H9 (cell line): ENCODE results near the gene EEF1E1. TPM values are rescaled to one million over a fixed set of nuclear protein-coding genes. Genes with fewer than 3 reads are reported as not detected.

Experiments used
- DNase-seq: peaks from one replicate; pipeline ENCODE4 v3.0.0-alpha.2; 2017
- H2AFZ ChIP-seq: one replicate; pipeline ENCODE4 v1.6.1; 2013; ENCODE audit warnings: mild to moderate bottlenecking, low read length, control low read depth, moderate library complexity
- H2AK5ac ChIP-seq: 2 replicates; pipeline ENCODE4 v1.6.1; 2013; ENCODE audit warnings: low read length, control low read depth, mixed read lengths; ENCODE audit not compliant: insufficient read length
- H2BK120ac ChIP-seq: one replicate; pipeline ENCODE4 v1.6.1; 2013; ENCODE audit warnings: low read depth, mild to moderate bottlenecking, low read length, control low read depth, inconsistent platforms; ENCODE audit not compliant: poor library complexity, severe bottlenecking
- H2BK12ac ChIP-seq: 2 replicates; pipeline ENCODE4 v1.6.1; 2013; ENCODE audit warnings: low read length, control low read depth, mixed read lengths, low read depth; ENCODE audit not compliant: insufficient read length
- H2BK15ac ChIP-seq: 2 replicates; pipeline ENCODE4 v1.6.1; 2013; ENCODE audit warnings: low read depth, low read length, control low read depth
- H2BK20ac ChIP-seq: one replicate; pipeline ENCODE4 v1.6.1; 2013; ENCODE audit warnings: low read depth, mild to moderate bottlenecking, low read length, control low read depth, inconsistent platforms; ENCODE audit not compliant: poor library complexity, severe bottlenecking
- H2BK5ac ChIP-seq: 2 replicates; pipeline ENCODE4 v1.6.1; 2013; ENCODE audit warnings: low read length, control low read depth, mixed read lengths; ENCODE audit not compliant: insufficient read length
- H3K14ac ChIP-seq: 2 replicates; pipeline ENCODE4 v1.6.1; 2013; ENCODE audit warnings: low read length, control low read depth; ENCODE audit not compliant: insufficient read depth
- H3K18ac ChIP-seq: 2 replicates; pipeline ENCODE4 v1.6.1; 2013; ENCODE audit warnings: low read depth, mild to moderate bottlenecking, mixed read lengths, low read length, control low read depth; ENCODE audit not compliant: insufficient read length
- H3K23ac ChIP-seq: 2 replicates; pipeline ENCODE4 v1.6.1; 2013; ENCODE audit warnings: low read length, control low read depth, mixed read lengths, low read depth; ENCODE audit not compliant: insufficient read length
- H3K23me2 ChIP-seq: 2 replicates; pipeline ENCODE4 v1.6.1; 2013; ENCODE audit warnings: low read depth, mild to moderate bottlenecking, mixed read lengths, low read length, control low read depth; ENCODE audit not compliant: insufficient read length, poor library complexity, severe bottlenecking
- H3K27ac ChIP-seq: 2 replicates; pipeline ENCODE4 v1.5.1; 2013; ENCODE audit warnings: low read length, control low read depth, mixed read lengths, low read depth; ENCODE audit not compliant: insufficient read length
- H3K27me3 ChIP-seq: 2 replicates; pipeline ENCODE4 v1.6.1; 2013; ENCODE audit warnings: low read length, control low read depth, inconsistent platforms; ENCODE audit not compliant: insufficient read depth
- H3K4ac ChIP-seq: 2 replicates; pipeline ENCODE4 v1.6.1; 2013; ENCODE audit warnings: low read depth, mild to moderate bottlenecking, control low read depth, inconsistent platforms, low read length, moderate library complexity
- H3K4me1 ChIP-seq: 2 replicates; pipeline ENCODE4 v1.6.1; 2013; ENCODE audit warnings: low read length, control low read depth, inconsistent platforms; ENCODE audit not compliant: insufficient read depth
- H3K4me2 ChIP-seq: 2 replicates; pipeline ENCODE4 v1.6.1; 2013; ENCODE audit warnings: low read length, control low read depth, mixed read lengths; ENCODE audit not compliant: insufficient read length, insufficient read depth
- H3K56ac ChIP-seq: 2 replicates; pipeline ENCODE4 v1.6.1; 2013; ENCODE audit warnings: low read depth, mild to moderate bottlenecking, mixed read lengths, low read length, control low read depth; ENCODE audit not compliant: insufficient read length
- H3K79me1 ChIP-seq: 2 replicates; pipeline ENCODE4 v1.6.1; 2013; ENCODE audit warnings: low read depth, mild to moderate bottlenecking, moderate library complexity, low read length, control low read depth, inconsistent platforms; ENCODE audit not compliant: insufficient read depth, poor library complexity, severe bottlenecking
- H3K79me2 ChIP-seq: 2 replicates; pipeline ENCODE4 v1.6.1; 2013; ENCODE audit warnings: low read length, control low read depth, inconsistent platforms; ENCODE audit not compliant: insufficient read depth
- H3K9ac ChIP-seq: 2 replicates; pipeline ENCODE4 v1.6.1; 2013; ENCODE audit warnings: low read length, control low read depth, mixed read lengths; ENCODE audit not compliant: insufficient read length; ENCODE audit errors: extremely low read depth
- H3K9me3 ChIP-seq: one replicate; pipeline ENCODE4 v1.6.1; 2013; ENCODE audit warnings: low read depth, low read length, inconsistent platforms; ENCODE audit not compliant: control insufficient read depth
- H3T11ph ChIP-seq: one replicate; pipeline ENCODE4 v1.6.1; 2013; ENCODE audit warnings: mild to moderate bottlenecking, low read length, control low read depth, inconsistent platforms
- H4K20me1 ChIP-seq: one replicate; pipeline ENCODE4 v1.6.1; 2013; ENCODE audit not compliant: control insufficient read depth, insufficient read length, insufficient read depth
- H4K5ac ChIP-seq: 2 replicates; pipeline ENCODE4 v1.6.1; 2013; ENCODE audit warnings: low read depth, mild to moderate bottlenecking, mixed read lengths, low read length, control low read depth; ENCODE audit not compliant: insufficient read length
- H4K8ac ChIP-seq: replicated peaks from 2 replicates; pipeline ENCODE4 v1.6.1; 2013; ENCODE audit warnings: low read length, control low read depth, mixed read lengths, low read depth; ENCODE audit not compliant: insufficient read length
- H4K91ac ChIP-seq: 2 replicates; pipeline ENCODE4 v1.6.1; 2013; ENCODE audit warnings: low read depth, mild to moderate bottlenecking, moderate library complexity, mixed read lengths, low read length, control low read depth; ENCODE audit not compliant: insufficient read length
- H3K27ac Mint-ChIP-seq, 3 experiments: 2 replicates in 2 of 3; 3 replicates in 1 of 3; pipeline ENCODE4 v1.8.0; 2020 to 2021; ENCODE audit warnings: mixed read lengths in 3 of 3, mild to moderate bottlenecking in 1 of 3, moderate library complexity in 1 of 3
- H3K27me3 Mint-ChIP-seq: 2 replicates; pipeline ENCODE4 v1.8.0; 2021; ENCODE audit warnings: low read depth, mild to moderate bottlenecking, moderate library complexity, mixed read lengths
- H3K36me3 Mint-ChIP-seq, 3 experiments: 2 replicates in 2 of 3; 3 replicates in 1 of 3; pipeline ENCODE4 v1.8.0; 2020 to 2021; ENCODE audit warnings: low read depth in 3 of 3, mixed read lengths in 3 of 3; ENCODE audit not compliant: insufficient read depth in 1 of 3
- H3K4me1 Mint-ChIP-seq, 2 experiments: 2 replicates each; pipeline ENCODE4 v1.8.0; 2020; ENCODE audit warnings: mixed read lengths in 2 of 2
- H3K4me3 Mint-ChIP-seq, 2 experiments: 2 replicates in 1 of 2; 3 replicates in 1 of 2; pipeline ENCODE4 v1.8.0; 2020 to 2021; ENCODE audit warnings: mild to moderate bottlenecking in 2 of 2, mixed read lengths in 2 of 2, moderate library complexity in 1 of 2
- H3K9me3 Mint-ChIP-seq, 2 experiments: 2 replicates in 1 of 2; 3 replicates in 1 of 2; pipeline ENCODE4 v1.8.0; 2020; ENCODE audit warnings: mild to moderate bottlenecking in 2 of 2, mixed read lengths in 2 of 2, moderate library complexity in 1 of 2
- WGBS: extraction: QIAGEN DNeasy Blood & Tissue Kit; methylation state at CpG from one replicate; pipeline ENCODE4 v1.1.7; 2013; ENCODE audit warnings: missing lambda C conversion rate, low lambda C conversion rate, mixed read lengths; ENCODE audit not compliant: insufficient read length; ENCODE audit errors: extremely low coverage; 5-methylcytosine and 5-hydroxymethylcytosine counted together
- total RNA-seq: library from RNA; stranded (reverse); gene quantifications from 2 replicates; pipeline ENCODE4 v1.2.1, GENCODE V29; 2021
- TF ChIP-seq, protein P1 (sequence below): fragments of 200-600 bp; sonication (generic); conservative IDR thresholded peaks from 3 replicates; pipeline ENCODE4 v1.8.0; 2021; ENCODE audit warnings: antibody characterized with exemption, mild to moderate bottlenecking

Gene EEF1E1
- total RNA-seq, 1 experiment from 2014 or later = 71.8 TPM

GRCh38 chr6:8069151-8069550, 33.2 kb downstream of the EEF1E1 start:
- Mint-ChIP-seq H3K9me3 (no peaks in the 10 kb centered on the region), H3K4me3 (no peak overlapping the region), H3K4me1 (peaks cover 13 to 15% of the 10 kb centered on the region in 2 experiments), H3K27me3 (peaks cover 7% of the 10 kb centered on the region), H3K36me3 (no peaks in the 10 kb centered on the region), H3K27ac (no peak overlapping the region)
- no peak overlapping the region for H2AK5ac ChIP-seq
- no peaks in the 10 kb centered on the region for H3K79me2 ChIP-seq
- no peaks in the 10 kb centered on the region for H3K27me3 ChIP-seq
- no peak overlapping the region for H4K5ac ChIP-seq
- no peaks in the 10 kb centered on the region for H3K9me3 ChIP-seq
- no peak for DNase-seq
- H3K23ac ChIP-seq = no peak overlapping the region
- no peak overlapping the region for H4K8ac ChIP-seq
- no peak overlapping the region for H2BK15ac ChIP-seq
- no peak overlapping the region for H3K27ac ChIP-seq
- no peak overlapping the region for H3K14ac ChIP-seq
- no peak overlapping the region for H2BK120ac ChIP-seq
- no peaks in the 10 kb centered on the region for H3K79me1 ChIP-seq
- H3K56ac ChIP-seq = no peak overlapping the region
- no peaks in the 10 kb centered on the region for H4K20me1 ChIP-seq
- no peak overlapping the region for H2BK12ac ChIP-seq
- TF ChIP-seq, protein P1, sequence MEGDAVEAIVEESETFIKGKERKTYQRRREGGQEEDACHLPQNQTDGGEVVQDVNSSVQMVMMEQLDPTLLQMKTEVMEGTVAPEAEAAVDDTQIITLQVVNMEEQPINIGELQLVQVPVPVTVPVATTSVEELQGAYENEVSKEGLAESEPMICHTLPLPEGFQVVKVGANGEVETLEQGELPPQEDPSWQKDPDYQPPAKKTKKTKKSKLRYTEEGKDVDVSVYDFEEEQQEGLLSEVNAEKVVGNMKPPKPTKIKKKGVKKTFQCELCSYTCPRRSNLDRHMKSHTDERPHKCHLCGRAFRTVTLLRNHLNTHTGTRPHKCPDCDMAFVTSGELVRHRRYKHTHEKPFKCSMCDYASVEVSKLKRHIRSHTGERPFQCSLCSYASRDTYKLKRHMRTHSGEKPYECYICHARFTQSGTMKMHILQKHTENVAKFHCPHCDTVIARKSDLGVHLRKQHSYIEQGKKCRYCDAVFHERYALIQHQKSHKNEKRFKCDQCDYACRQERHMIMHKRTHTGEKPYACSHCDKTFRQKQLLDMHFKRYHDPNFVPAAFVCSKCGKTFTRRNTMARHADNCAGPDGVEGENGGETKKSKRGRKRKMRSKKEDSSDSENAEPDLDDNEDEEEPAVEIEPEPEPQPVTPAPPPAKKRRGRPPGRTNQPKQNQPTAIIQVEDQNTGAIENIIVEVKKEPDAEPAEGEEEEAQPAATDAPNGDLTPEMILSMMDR = no peak
- H2AFZ ChIP-seq = no peak overlapping the region
- no peak overlapping the region for H3K4ac ChIP-seq
- no peak overlapping the region for H3K4me2 ChIP-seq
- no peak overlapping the region for H3K18ac ChIP-seq
- no peak overlapping the region for H3T11ph ChIP-seq
- no peaks in the 10 kb centered on the region for H3K23me2 ChIP-seq
- no peak overlapping the region for H4K91ac ChIP-seq
- H3K9ac ChIP-seq = no peak overlapping the region
- no peaks in the 10 kb centered on the region for H3K4me1 ChIP-seq
- no CpG with 5 or more reads among the region's 4 CpGs for WGBS
- no peak overlapping the region for H2BK5ac ChIP-seq
- H2BK20ac ChIP-seq = no peak overlapping the region
